ENCODE data around the gene CDC42.

GRCh38 chr1:22123901-22124404, 71.4 kb downstream of the CDC42 start:
- TF ChIP-seq, protein P1, sequence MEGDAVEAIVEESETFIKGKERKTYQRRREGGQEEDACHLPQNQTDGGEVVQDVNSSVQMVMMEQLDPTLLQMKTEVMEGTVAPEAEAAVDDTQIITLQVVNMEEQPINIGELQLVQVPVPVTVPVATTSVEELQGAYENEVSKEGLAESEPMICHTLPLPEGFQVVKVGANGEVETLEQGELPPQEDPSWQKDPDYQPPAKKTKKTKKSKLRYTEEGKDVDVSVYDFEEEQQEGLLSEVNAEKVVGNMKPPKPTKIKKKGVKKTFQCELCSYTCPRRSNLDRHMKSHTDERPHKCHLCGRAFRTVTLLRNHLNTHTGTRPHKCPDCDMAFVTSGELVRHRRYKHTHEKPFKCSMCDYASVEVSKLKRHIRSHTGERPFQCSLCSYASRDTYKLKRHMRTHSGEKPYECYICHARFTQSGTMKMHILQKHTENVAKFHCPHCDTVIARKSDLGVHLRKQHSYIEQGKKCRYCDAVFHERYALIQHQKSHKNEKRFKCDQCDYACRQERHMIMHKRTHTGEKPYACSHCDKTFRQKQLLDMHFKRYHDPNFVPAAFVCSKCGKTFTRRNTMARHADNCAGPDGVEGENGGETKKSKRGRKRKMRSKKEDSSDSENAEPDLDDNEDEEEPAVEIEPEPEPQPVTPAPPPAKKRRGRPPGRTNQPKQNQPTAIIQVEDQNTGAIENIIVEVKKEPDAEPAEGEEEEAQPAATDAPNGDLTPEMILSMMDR (IDR thresholded peaks at IDR 0.05): no peak
- TF ChIP-seq POLR2A (IDR thresholded peaks at IDR 0.05): no peak
